HCT116 (cell line): ENCODE results near the gene CLASP1. TPM values are rescaled to one million over a fixed set of nuclear protein-coding genes. Genes with fewer than 3 reads are reported as not detected.

Experiments
- ATAC-seq: fragments of 200-7000 bp; cut with Tn5 transposase; 2 replicates; pipeline ENCODE4 v1.9.1; 2020; ENCODE audit warnings: mild to moderate bottlenecking, moderate library complexity
- BruUV-seq: library from RNA; stranded (reverse); fragments of 400-500 nt; replicated peaks from 2 replicates; lab custom pipeline; 2021; lab: Mats Ljungman, UMichigan
- CTCF ChIA-PET: fragments of 300-600 bp; sonication (Branson Sonifier 250); formaldehyde crosslinking; loops from one replicate; lab custom pipeline; 2021; ENCODE audit warnings: antibody characterized with exemption; lab: Charles Lee
- POLR2A ChIA-PET: fragments of 300-600, 350-600 bp; sonication (Branson Sonifier 250); formaldehyde crosslinking; loops from one replicate; lab custom pipeline; 2021; ENCODE audit warnings: antibody characterized with exemption; lab: Charles Lee
- RAD21 ChIA-PET, 2 experiments: fragments of 300-600 bp; sonication (Branson Sonifier 250); formaldehyde crosslinking; loops; one replicate each; lab custom pipeline; 2023; ENCODE audit warnings: low total read pairs in 2 of 2; ENCODE audit not compliant: uncharacterized antibody in 2 of 2, unreplicated experiment in 2 of 2, low non-redundant PET in 1 of 2; lab: Charles Lee
- DNase-seq: peaks from one replicate; pipeline ENCODE4 v3.0.0-alpha.2; 2010; ENCODE audit warnings: low read depth, low spot score
- H2AFZ ChIP-seq: fragments of 200-600 bp; shearing (Covaris generic), sonication (generic); 2 replicates; pipeline ENCODE4 v1.6.1; 2017; ENCODE audit warnings: low read depth, mixed run types, mixed read lengths, antibody characterized with exemption, low read length; ENCODE audit not compliant: poor library complexity, severe bottlenecking
- H3K27ac ChIP-seq: 2 replicates; pipeline ENCODE4 v1.5.1; 2012; ENCODE audit warnings: low read depth, low read length
- H3K27me3 ChIP-seq: fragments of 200-600 bp; sonication (generic); 2 replicates; pipeline ENCODE4 v1.6.1; 2016; ENCODE audit warnings: mixed run types, low read length, mixed read lengths; ENCODE audit not compliant: insufficient read depth
- H3K36me3 ChIP-seq, 2 experiments: fragments of 200-500 bp in 1 of 2; fragments of 200-600 bp in 1 of 2; sonication (Bioruptor generic) in 1 of 2; sonication (generic) in 1 of 2; 2 replicates each; pipeline versions ENCODE4 v1.5.1 to v1.6.1; 2014 to 2016; ENCODE audit warnings: low read length in 2 of 2, inconsistent platforms in 1 of 2, mixed read lengths in 1 of 2, mixed run types in 1 of 2; ENCODE audit not compliant: insufficient read depth in 2 of 2, control insufficient read depth in 1 of 2
- H3K4me1 ChIP-seq, 2 experiments: fragments of 200-600 bp in 1 of 2; sonication (generic) in 1 of 2; 2 replicates each; pipeline versions ENCODE4 v1.5.1 to v1.6.1; 2012 to 2017; ENCODE audit warnings: low read length in 2 of 2, inconsistent platforms in 1 of 2, mild to moderate bottlenecking in 1 of 2, mixed read lengths in 1 of 2, mixed run types in 1 of 2, moderate library complexity in 1 of 2; ENCODE audit not compliant: insufficient read depth in 2 of 2, control insufficient read depth in 1 of 2
- H3K4me2 ChIP-seq: fragments of 200-600 bp; sonication (generic); 2 replicates; pipeline ENCODE4 v1.6.1; 2017; ENCODE audit warnings: mixed run types, low read length, mixed read lengths
- H3K4me3 ChIP-seq, 2 experiments: fragments of 200-600 bp in 1 of 2; sonication (generic) in 1 of 2; replicated peaks in 1 of 2; 2 replicates each; pipeline ENCODE4 v1.5.1; 2011 to 2016; ENCODE audit warnings: low read length in 2 of 2, control low read depth in 1 of 2, low read depth in 1 of 2, mild to moderate bottlenecking in 1 of 2, mixed read lengths in 1 of 2, mixed run types in 1 of 2
- H3K79me2 ChIP-seq: fragments of 200-600 bp; sonication (generic); 2 replicates; pipeline ENCODE4 v1.6.1; 2017; ENCODE audit warnings: mild to moderate bottlenecking, mixed run types, low read length, moderate library complexity, mixed read lengths; ENCODE audit not compliant: insufficient read depth
- H3K9ac ChIP-seq: fragments of 200-600 bp; sonication (generic); 2 replicates; pipeline ENCODE4 v1.6.1; 2016; ENCODE audit warnings: low read length, mixed read lengths
- H3K9me2 ChIP-seq: fragments of 200-600 bp; sonication (generic), shearing (Covaris generic); 2 replicates; pipeline ENCODE4 v1.6.1; 2017; ENCODE audit warnings: mixed run types, mild to moderate bottlenecking, moderate library complexity; ENCODE audit not compliant: insufficient read depth
- H3K9me3 ChIP-seq, 2 experiments: fragments of 200-500 bp in 1 of 2; fragments of 200-600 bp in 1 of 2; sonication (Bioruptor generic) in 1 of 2; sonication (generic) in 1 of 2; 2 replicates each; pipeline ENCODE4 v1.6.1; 2014 to 2017; ENCODE audit warnings: low read length in 2 of 2, mixed read lengths in 2 of 2, inconsistent platforms in 1 of 2, low read depth in 1 of 2, mild to moderate bottlenecking in 1 of 2, mixed run types in 1 of 2, moderate library complexity in 1 of 2; ENCODE audit not compliant: control insufficient read depth in 1 of 2, insufficient read depth in 1 of 2
- H4K20me1 ChIP-seq: fragments of 200-600 bp; sonication (generic), shearing (Covaris generic); 2 replicates; pipeline ENCODE4 v1.6.1; 2017; ENCODE audit warnings: mixed run types, mild to moderate bottlenecking, moderate library complexity; ENCODE audit not compliant: insufficient read depth
- CTCF ChIP-seq, 3 experiments: fragments of 200-600 bp in 1 of 3; sonication (generic) in 1 of 3; IDR thresholded peaks in 2 of 3; conservative IDR thresholded peaks in 1 of 3; 2 replicates each; pipeline ENCODE4 v1.5.1; 2012 to 2017; ENCODE audit warnings: low read depth in 2 of 3, low read length in 2 of 3, antibody characterized with exemption in 1 of 3, borderline replicate concordance in 1 of 3, control low read depth in 1 of 3, mild to moderate bottlenecking in 1 of 3, mixed read lengths in 1 of 3, mixed run types in 1 of 3, moderate library complexity in 1 of 3; ENCODE audit not compliant: insufficient read depth in 1 of 3
- JUND ChIP-seq: IDR thresholded peaks from 2 replicates; pipeline ENCODE4 v1.6.1; 2012
- MAX ChIP-seq: IDR thresholded peaks from 2 replicates; pipeline ENCODE4 v1.6.1; 2012
- SIN3A ChIP-seq: IDR thresholded peaks from 2 replicates; pipeline ENCODE4 v1.6.1; 2012; ENCODE audit warnings: low read depth
- ZFX ChIP-seq: fragments of 450-650 bp; IDR thresholded peaks from 2 replicates; pipeline ENCODE4 v1.6.1; 2017
- intact Hi-C: fragments of 100-400 bp; cut with micrococcal nuclease; formaldehyde crosslinking; loops from 2 replicates; pipeline ENCODE4 v1.10.0; 2022
- total RNA-seq: library from RNA; stranded (reverse); gene quantifications from one replicate; pipeline ENCODE4 v1.2.1, GENCODE V29; 2021; ENCODE audit not compliant: unreplicated experiment

Gene CLASP1
- total RNA-seq, 1 experiment from 2014 or later, result 41.9 TPM

GRCh38 chr2:121473512-121473911, 175.8 kb downstream of the CLASP1 start:
- no peak overlapping the region for H3K9ac ChIP-seq
- no peaks in the 10 kb centered on the region for H4K20me1 ChIP-seq
- H3K9me3 ChIP-seq, result no peaks in the 10 kb centered on the region
- no peak for ATAC-seq
- TF ChIP-seq ZFX (no peak), SIN3A (no peak)
- no peak overlapping the region for H2AFZ ChIP-seq
- H3K9me2 ChIP-seq, result no peaks in the 10 kb centered on the region
- intact Hi-C loops, result no loop called here
- ChIA-PET RAD21 (no interaction called here), CTCF (no interaction called here), POLR2A (no interaction called here)
- H3K4me2 ChIP-seq, result no peak overlapping the region
- H3K4me3 ChIP-seq, result no peak overlapping the region
- DNase-seq, result no peak
- no peak overlapping the region for H3K27ac ChIP-seq
- peaks cover 8 to 11% of the 10 kb centered on the region in 2 experiments; a peak in 2 of 4 replicates for H3K36me3 ChIP-seq
- no peaks in the 10 kb centered on the region for H3K27me3 ChIP-seq
- no peaks in the 10 kb centered on the region for H3K4me1 ChIP-seq
- no TSS peak for BruUV-seq
- H3K79me2 ChIP-seq, result peaks cover 7% of the 10 kb centered on the region; the same call in 1 of the 2 replicates

- peaks cover 11 to 16% of the 10 kb centered on the region in 2 experiments; a peak in 2 of 4 replicates for H3K36me3 ChIP-seq
- no peak for ATAC-seq
- TF ChIP-seq JUND (no peak), CTCF (IDR thresholded peaks at IDR 0.05 in 2 of 3, conservative IDR thresholded peaks at IDR 0.05 in 1 of 3; ENCODE audit: borderline replicate concordance in 1 of 3, insufficient read depth in 1 of 3, low read depth in 2 of 3, low read length in 2 of 3) (no peak), MAX (no peak)
- TF ChIP-seq, all 23 proteins: peak for 0
- H3K4me1 ChIP-seq, result no peaks in the 10 kb centered on the region
- H3K4me2 ChIP-seq, result no peak overlapping the region
- ChIA-PET RAD21 (no interaction called here), POLR2A (no interaction called here), CTCF (no interaction called here)
- H3K9me3 ChIP-seq, result no peaks in the 10 kb centered on the region
- no TSS peak for BruUV-seq
- H2AFZ ChIP-seq, result no peak overlapping the region
- peaks cover 7% of the 10 kb centered on the region; the same call in 1 of the 2 replicates for H3K79me2 ChIP-seq
- intact Hi-C loops, result no loop called here
- no peaks in the 10 kb centered on the region for H3K9me2 ChIP-seq
- no peak overlapping the region for H3K27ac ChIP-seq
- no peak for DNase-seq
- H3K4me3 ChIP-seq, result no peak overlapping the region
- H3K9ac ChIP-seq, result no peak overlapping the region
- no peaks in the 10 kb centered on the region for H4K20me1 ChIP-seq
- H3K27me3 ChIP-seq, result no peaks in the 10 kb centered on the region
Measured at GRCh38 chr2:121472470-121472993, 176.7 kb downstream of the CLASP1 start.
